HG03354 (cell line): Measurements from ENCODE around the gene KPTN.
"Not testable (repeated sequence)": the region's sequence is repeated elsewhere in the genome, so short reads cannot be mapped to it uniquely, and the experiment has no call there.

Experiments used
- ATAC-seq: cut with Tn5 transposase; IDR thresholded peaks from one replicate; pipeline ENCODE4 v1.9.1; 2021; ENCODE audit warnings: mild to moderate bottlenecking; ENCODE audit not compliant: unreplicated experiment, poor library complexity, severe bottlenecking

The KPTN gene

GRCh38 chr19:47493378-47494210, 9.6 kb upstream of the KPTN start:
- ATAC-seq = no peak

GRCh38 chr19:47492571-47493377, 8.8 kb upstream of the KPTN start:
- ATAC-seq = no peak

- ATAC-seq = no peak
Observed at GRCh38 chr19:47492137-47492533, 8.1 kb upstream of the KPTN start.

GRCh38 chr19:47491358-47492136, 7.5 kb upstream of the KPTN start:
- no peak for ATAC-seq

- ATAC-seq = no peak
Observed at GRCh38 chr19:47490847-47491246, 6.8 kb upstream of the KPTN start.

- ATAC-seq = no peak
Observed at GRCh38 chr19:47490031-47490430, 6.0 kb upstream of the KPTN start.

GRCh38 chr19:47489072-47489914, 5.3 kb upstream of the KPTN start:
- no peak for ATAC-seq

GRCh38 chr19:47487551-47488515, 3.8 kb upstream of the KPTN start:
- no peak for ATAC-seq

GRCh38 chr19:47486900-47487299, 2.9 kb upstream of the KPTN start:
- ATAC-seq = no peak

GRCh38 chr19:47486220-47486619, 2.2 kb upstream of the KPTN start:
- not testable (repeated sequence) for ATAC-seq

GRCh38 chr19:47485210-47485609, 1.2 kb upstream of the KPTN start:
- no peak for ATAC-seq

GRCh38 chr19:47483200-47483599, 819 bp downstream of the KPTN start:
- ATAC-seq = no peak

GRCh38 chr19:47481460-47482052, 2.5 kb downstream of the KPTN start:
- ATAC-seq = no peak

- no peak for ATAC-seq
Observed at GRCh38 chr19:47480658-47481057, 3.4 kb downstream of the KPTN start.

GRCh38 chr19:47479701-47480503, 4.1 kb downstream of the KPTN start:
- ATAC-seq = no peak

GRCh38 chr19:47476438-47476972, 7.5 kb downstream of the KPTN start:
- ATAC-seq = no peak

GRCh38 chr19:47475465-47475864, 8.6 kb downstream of the KPTN start:
- no peak for ATAC-seq
